NCI-H1694 treated with DMSO at 0.1 percent for 48 hours (cell line): ENCODE data around the gene KCNA10.

Experiments used
- DNase-seq: peaks from one replicate; lab custom pipeline; 2025; lab: John Stamatoyannopoulos, UW

KCNA10 gene

GRCh38 chr1:110519125-110519810, at the start of gene KCNA10:
Gene KCNA10, minus strand, starts transcription at chr1:110519175. Its CDS starts 388 bp downstream, at chr1:110518787.
- DNase-seq, result no peak

- DNase-seq, result no peak
Measured at GRCh38 chr1:110566836-110567235, 47.9 kb upstream of the KCNA10 start.

GRCh38 chr1:110565565-110565964, 46.6 kb upstream of the KCNA10 start:
- no peak for DNase-seq

GRCh38 chr1:110563089-110563488, 44.1 kb upstream of the KCNA10 start:
- no peak for DNase-seq

- no peak for DNase-seq
Measured at GRCh38 chr1:110561596-110561995, 42.6 kb upstream of the KCNA10 start.

- DNase-seq, result no peak
Measured at GRCh38 chr1:110559157-110559556, 40.2 kb upstream of the KCNA10 start.

- DNase-seq, result no peak
Measured at GRCh38 chr1:110557481-110557880, 38.5 kb upstream of the KCNA10 start.

- DNase-seq, result no peak
Measured at GRCh38 chr1:110556471-110556807, 37.5 kb upstream of the KCNA10 start.

GRCh38 chr1:110555807-110556470, 37.0 kb upstream of the KCNA10 start:
- DNase-seq, result no peak

GRCh38 chr1:110554871-110555801, 36.2 kb upstream of the KCNA10 start:
- DNase-seq, result no peak

- DNase-seq, result no peak
Measured at GRCh38 chr1:110551278-110551809, 32.4 kb upstream of the KCNA10 start.

GRCh38 chr1:110549831-110550230, 30.9 kb upstream of the KCNA10 start:
- DNase-seq, result no peak

- DNase-seq, result peak; percentile 54
Measured at GRCh38 chr1:110548381-110548780, 29.4 kb upstream of the KCNA10 start.

GRCh38 chr1:110547017-110547416, 28.0 kb upstream of the KCNA10 start:
- DNase-seq, result no peak

- DNase-seq, result no peak
Measured at GRCh38 chr1:110545492-110545891, 26.5 kb upstream of the KCNA10 start.

GRCh38 chr1:110544753-110545152, 25.8 kb upstream of the KCNA10 start:
- DNase-seq, result no peak

GRCh38 chr1:110542725-110543124, 23.8 kb upstream of the KCNA10 start:
- no peak for DNase-seq

GRCh38 chr1:110541906-110542395, 23.0 kb upstream of the KCNA10 start:
- DNase-seq, result no peak

GRCh38 chr1:110540891-110541685, 22.1 kb upstream of the KCNA10 start:
- no peak for DNase-seq

- DNase-seq, result peak; percentile 94
Measured at GRCh38 chr1:110538921-110539320, 19.9 kb upstream of the KCNA10 start.

- DNase-seq, result peak; percentile 95
Measured at GRCh38 chr1:110538075-110538474, 19.1 kb upstream of the KCNA10 start.
